H1 (cell line): ENCODE measurements around the gene RALGAPA1. TPM values are rescaled to one million over a fixed set of nuclear protein-coding genes. Genes with fewer than 3 reads are reported as not detected.

Experiments
- BCL11A ChIP-seq, 2 experiments: IDR thresholded peaks; one replicate each; pipeline ENCODE4 v1.6.1; 2011; ENCODE audit warnings: low read depth in 2 of 2, low read length in 2 of 2, mild to moderate bottlenecking in 2 of 2
- GTF2F1 ChIP-seq: IDR thresholded peaks from 2 replicates; pipeline ENCODE4 v1.6.1; 2012; ENCODE audit warnings: low read depth, low read length, improper control_type of control experiment, borderline replicate concordance
- RAD21 ChIP-seq, 2 experiments: IDR thresholded peaks in 1 of 2; conservative IDR thresholded peaks in 1 of 2; 2 replicates each; pipeline ENCODE4 v1.6.1; 2011; ENCODE audit warnings: low read depth in 2 of 2, low read length in 2 of 2, improper control_type of control experiment in 1 of 2, inconsistent platforms in 1 of 2, mild to moderate bottlenecking in 1 of 2, moderate library complexity in 1 of 2
- RBBP5 ChIP-seq: IDR thresholded peaks from 2 replicates; pipeline ENCODE4 v1.7.1; 2012; ENCODE audit warnings: low read depth, mild to moderate bottlenecking, inconsistent platforms, low read length, moderate library complexity, borderline replicate concordance
- SUZ12 ChIP-seq: fragments of 200-600 bp; sonication (generic); IDR thresholded peaks from 2 replicates; pipeline ENCODE4 v1.6.1; 2012; ENCODE audit warnings: mild to moderate bottlenecking, inconsistent platforms, low read length, moderate library complexity, mixed read lengths
- TAF1 ChIP-seq: IDR thresholded peaks from 2 replicates; pipeline ENCODE4 v1.6.1; 2011; ENCODE audit warnings: mild to moderate bottlenecking, low read depth, low read length
- TBP ChIP-seq: IDR thresholded peaks from 2 replicates; pipeline ENCODE4 v1.6.1; 2011; ENCODE audit warnings: low read depth, low read length, improper control_type of control experiment
- polyA plus RNA-seq, 7 experiments: library from polyadenylated mRNA; depleted of rRNA in 3 of 7; stranded (reverse) in 5 of 7; unstranded in 2 of 7; fragments of >200 nt in 5 of 7; fragments of 200-250 nt in 2 of 7; gene quantifications; 1 replicate in 5 of 7; 2 replicates in 1 of 7; 4 replicates in 1 of 7; pipeline versions ENCODE4 v1.2.1 to v1.2.3, GENCODE V29; 2011 to 2013; ENCODE audit warnings: missing spikeins in 2 of 7, mixed read lengths in 2 of 7
- total RNA-seq: library from RNA; stranded (reverse); fragmentation: NEBNext Ultra II Directional; extraction: Animal tissue kit (Norgen Biotek cat#: 25700); gene quantifications from 2 replicates; pipeline ENCODE4 v1.2.1, GENCODE V29; 2021
- TF ChIP-seq, protein P1 (sequence below): fragments of 300-600 bp; sonication (generic); IDR thresholded peaks from 2 replicates; pipeline ENCODE4 v1.7.1; 2012; ENCODE audit warnings: low read length, moderate library complexity, mild to moderate bottlenecking, inconsistent platforms; ENCODE audit not compliant: insufficient replicate concordance
- TF ChIP-seq, protein P2 (sequence below), 3 experiments: IDR thresholded peaks; 1 replicate in 2 of 3; 2 replicates in 1 of 3; pipeline versions ENCODE4 v1.5.1 to v1.6.1; 2011; ENCODE audit warnings: low read length in 3 of 3, mild to moderate bottlenecking in 3 of 3, inconsistent platforms in 2 of 3, low read depth in 1 of 3, moderate library complexity in 1 of 3; ENCODE audit not compliant: insufficient read depth in 1 of 3; ENCODE audit errors: control extremely low read depth in 1 of 3

RALGAPA1 gene
- total and polyA plus RNA-seq, 2 of the 8 experiments (the other 6 are each of a cell fraction or from before 2014, with no cell fraction given), result 4.2 to 26.7 TPM

DNA sequence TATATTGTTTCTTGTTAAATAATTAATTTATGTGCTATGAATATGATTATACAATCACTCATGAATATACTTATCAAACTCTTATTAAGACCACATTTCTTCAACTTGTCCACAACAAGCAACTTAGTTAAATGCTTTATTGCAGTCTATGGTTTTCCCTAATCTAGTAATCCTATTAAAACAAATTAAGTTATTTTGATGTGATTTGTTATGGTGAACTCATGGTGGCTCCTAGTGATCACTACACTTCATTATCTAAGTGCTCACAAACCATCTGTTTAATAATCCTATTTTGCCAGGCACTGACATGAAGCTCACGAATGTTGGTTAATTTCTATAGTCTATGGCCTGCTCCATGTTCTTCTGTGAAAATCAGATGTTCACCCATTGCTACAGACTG is 232.2 kb downstream of the RALGAPA1 start (continued):
- TF ChIP-seq, protein P1, sequence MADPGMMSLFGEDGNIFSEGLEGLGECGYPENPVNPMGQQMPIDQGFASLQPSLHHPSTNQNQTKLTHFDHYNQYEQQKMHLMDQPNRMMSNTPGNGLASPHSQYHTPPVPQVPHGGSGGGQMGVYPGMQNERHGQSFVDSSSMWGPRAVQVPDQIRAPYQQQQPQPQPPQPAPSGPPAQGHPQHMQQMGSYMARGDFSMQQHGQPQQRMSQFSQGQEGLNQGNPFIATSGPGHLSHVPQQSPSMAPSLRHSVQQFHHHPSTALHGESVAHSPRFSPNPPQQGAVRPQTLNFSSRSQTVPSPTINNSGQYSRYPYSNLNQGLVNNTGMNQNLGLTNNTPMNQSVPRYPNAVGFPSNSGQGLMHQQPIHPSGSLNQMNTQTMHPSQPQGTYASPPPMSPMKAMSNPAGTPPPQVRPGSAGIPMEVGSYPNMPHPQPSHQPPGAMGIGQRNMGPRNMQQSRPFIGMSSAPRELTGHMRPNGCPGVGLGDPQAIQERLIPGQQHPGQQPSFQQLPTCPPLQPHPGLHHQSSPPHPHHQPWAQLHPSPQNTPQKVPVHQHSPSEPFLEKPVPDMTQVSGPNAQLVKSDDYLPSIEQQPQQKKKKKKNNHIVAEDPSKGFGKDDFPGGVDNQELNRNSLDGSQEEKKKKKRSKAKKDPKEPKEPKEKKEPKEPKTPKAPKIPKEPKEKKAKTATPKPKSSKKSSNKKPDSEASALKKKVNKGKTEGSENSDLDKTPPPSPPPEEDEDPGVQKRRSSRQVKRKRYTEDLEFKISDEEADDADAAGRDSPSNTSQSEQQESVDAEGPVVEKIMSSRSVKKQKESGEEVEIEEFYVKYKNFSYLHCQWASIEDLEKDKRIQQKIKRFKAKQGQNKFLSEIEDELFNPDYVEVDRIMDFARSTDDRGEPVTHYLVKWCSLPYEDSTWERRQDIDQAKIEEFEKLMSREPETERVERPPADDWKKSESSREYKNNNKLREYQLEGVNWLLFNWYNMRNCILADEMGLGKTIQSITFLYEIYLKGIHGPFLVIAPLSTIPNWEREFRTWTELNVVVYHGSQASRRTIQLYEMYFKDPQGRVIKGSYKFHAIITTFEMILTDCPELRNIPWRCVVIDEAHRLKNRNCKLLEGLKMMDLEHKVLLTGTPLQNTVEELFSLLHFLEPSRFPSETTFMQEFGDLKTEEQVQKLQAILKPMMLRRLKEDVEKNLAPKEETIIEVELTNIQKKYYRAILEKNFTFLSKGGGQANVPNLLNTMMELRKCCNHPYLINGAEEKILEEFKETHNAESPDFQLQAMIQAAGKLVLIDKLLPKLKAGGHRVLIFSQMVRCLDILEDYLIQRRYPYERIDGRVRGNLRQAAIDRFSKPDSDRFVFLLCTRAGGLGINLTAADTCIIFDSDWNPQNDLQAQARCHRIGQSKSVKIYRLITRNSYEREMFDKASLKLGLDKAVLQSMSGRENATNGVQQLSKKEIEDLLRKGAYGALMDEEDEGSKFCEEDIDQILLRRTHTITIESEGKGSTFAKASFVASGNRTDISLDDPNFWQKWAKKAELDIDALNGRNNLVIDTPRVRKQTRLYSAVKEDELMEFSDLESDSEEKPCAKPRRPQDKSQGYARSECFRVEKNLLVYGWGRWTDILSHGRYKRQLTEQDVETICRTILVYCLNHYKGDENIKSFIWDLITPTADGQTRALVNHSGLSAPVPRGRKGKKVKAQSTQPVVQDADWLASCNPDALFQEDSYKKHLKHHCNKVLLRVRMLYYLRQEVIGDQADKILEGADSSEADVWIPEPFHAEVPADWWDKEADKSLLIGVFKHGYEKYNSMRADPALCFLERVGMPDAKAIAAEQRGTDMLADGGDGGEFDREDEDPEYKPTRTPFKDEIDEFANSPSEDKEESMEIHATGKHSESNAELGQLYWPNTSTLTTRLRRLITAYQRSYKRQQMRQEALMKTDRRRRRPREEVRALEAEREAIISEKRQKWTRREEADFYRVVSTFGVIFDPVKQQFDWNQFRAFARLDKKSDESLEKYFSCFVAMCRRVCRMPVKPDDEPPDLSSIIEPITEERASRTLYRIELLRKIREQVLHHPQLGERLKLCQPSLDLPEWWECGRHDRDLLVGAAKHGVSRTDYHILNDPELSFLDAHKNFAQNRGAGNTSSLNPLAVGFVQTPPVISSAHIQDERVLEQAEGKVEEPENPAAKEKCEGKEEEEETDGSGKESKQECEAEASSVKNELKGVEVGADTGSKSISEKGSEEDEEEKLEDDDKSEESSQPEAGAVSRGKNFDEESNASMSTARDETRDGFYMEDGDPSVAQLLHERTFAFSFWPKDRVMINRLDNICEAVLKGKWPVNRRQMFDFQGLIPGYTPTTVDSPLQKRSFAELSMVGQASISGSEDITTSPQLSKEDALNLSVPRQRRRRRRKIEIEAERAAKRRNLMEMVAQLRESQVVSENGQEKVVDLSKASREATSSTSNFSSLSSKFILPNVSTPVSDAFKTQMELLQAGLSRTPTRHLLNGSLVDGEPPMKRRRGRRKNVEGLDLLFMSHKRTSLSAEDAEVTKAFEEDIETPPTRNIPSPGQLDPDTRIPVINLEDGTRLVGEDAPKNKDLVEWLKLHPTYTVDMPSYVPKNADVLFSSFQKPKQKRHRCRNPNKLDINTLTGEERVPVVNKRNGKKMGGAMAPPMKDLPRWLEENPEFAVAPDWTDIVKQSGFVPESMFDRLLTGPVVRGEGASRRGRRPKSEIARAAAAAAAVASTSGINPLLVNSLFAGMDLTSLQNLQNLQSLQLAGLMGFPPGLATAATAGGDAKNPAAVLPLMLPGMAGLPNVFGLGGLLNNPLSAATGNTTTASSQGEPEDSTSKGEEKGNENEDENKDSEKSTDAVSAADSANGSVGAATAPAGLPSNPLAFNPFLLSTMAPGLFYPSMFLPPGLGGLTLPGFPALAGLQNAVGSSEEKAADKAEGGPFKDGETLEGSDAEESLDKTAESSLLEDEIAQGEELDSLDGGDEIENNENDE, result no peak
- TF ChIP-seq, protein P2, sequence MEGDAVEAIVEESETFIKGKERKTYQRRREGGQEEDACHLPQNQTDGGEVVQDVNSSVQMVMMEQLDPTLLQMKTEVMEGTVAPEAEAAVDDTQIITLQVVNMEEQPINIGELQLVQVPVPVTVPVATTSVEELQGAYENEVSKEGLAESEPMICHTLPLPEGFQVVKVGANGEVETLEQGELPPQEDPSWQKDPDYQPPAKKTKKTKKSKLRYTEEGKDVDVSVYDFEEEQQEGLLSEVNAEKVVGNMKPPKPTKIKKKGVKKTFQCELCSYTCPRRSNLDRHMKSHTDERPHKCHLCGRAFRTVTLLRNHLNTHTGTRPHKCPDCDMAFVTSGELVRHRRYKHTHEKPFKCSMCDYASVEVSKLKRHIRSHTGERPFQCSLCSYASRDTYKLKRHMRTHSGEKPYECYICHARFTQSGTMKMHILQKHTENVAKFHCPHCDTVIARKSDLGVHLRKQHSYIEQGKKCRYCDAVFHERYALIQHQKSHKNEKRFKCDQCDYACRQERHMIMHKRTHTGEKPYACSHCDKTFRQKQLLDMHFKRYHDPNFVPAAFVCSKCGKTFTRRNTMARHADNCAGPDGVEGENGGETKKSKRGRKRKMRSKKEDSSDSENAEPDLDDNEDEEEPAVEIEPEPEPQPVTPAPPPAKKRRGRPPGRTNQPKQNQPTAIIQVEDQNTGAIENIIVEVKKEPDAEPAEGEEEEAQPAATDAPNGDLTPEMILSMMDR (IDR thresholded peaks at IDR 0.05; ENCODE audit: control extremely low read depth in 1 of 3, insufficient read depth in 1 of 3, low read depth in 1 of 3, low read length in 3 of 3), result no peak
- TF ChIP-seq SUZ12 (no peak), GTF2F1 (no peak), RBBP5 (no peak), TAF1 (no peak), RAD21 (IDR thresholded peaks at IDR 0.05 in 1 of 2, conservative IDR thresholded peaks at IDR 0.05 in 1 of 2; ENCODE audit: low read depth in 2 of 2, low read length in 2 of 2) (no peak), BCL11A (IDR thresholded peaks at IDR 0.05; ENCODE audit: low read depth in 2 of 2, low read length in 2 of 2) (no peak), TBP (no peak)
